Skeletal muscle tissue (tissue), 4 donors: ENCODE results near the gene MATK. TPM values are rescaled to one million over a fixed set of nuclear protein-coding genes. Genes with fewer than 3 reads are reported as not detected.
"Not testable (repeated sequence)": the region's sequence is repeated elsewhere in the genome, so short reads cannot be mapped to it uniquely, and the experiment has no call there.

Experiments used
- H3K27ac ChIP-seq: one replicate; pipeline ENCODE4 v1.7.0; 2013; ENCODE audit warnings: mild to moderate bottlenecking, low read depth, low read length, inconsistent platforms
- H3K27me3 ChIP-seq, 3 donors: one replicate each; pipeline ENCODE4 v1.7.0; 2013; ENCODE audit warnings: low read length in 3 of 3; ENCODE audit not compliant: control insufficient read depth in 3 of 3, insufficient read depth in 3 of 3
- H3K36me3 ChIP-seq, 3 donors: one replicate each; pipeline ENCODE4 v1.7.0; 2013; ENCODE audit warnings: low read length in 3 of 3; ENCODE audit not compliant: control insufficient read depth in 3 of 3, insufficient read depth in 3 of 3
- H3K4me1 ChIP-seq, 3 donors: one replicate each; pipeline ENCODE4 v1.7.0; 2013; ENCODE audit warnings: low read length in 3 of 3, mild to moderate bottlenecking in 3 of 3; ENCODE audit not compliant: control insufficient read depth in 3 of 3, insufficient read depth in 3 of 3
- H3K4me3 ChIP-seq, 3 donors: one replicate each; pipeline ENCODE4 v1.7.0; 2013; ENCODE audit warnings: low read length in 3 of 3
- H3K9ac ChIP-seq, 3 donors: one replicate each; pipeline ENCODE4 v1.7.0; 2013; ENCODE audit warnings: low read length in 3 of 3, mild to moderate bottlenecking in 3 of 3, moderate library complexity in 2 of 3, low read depth in 1 of 3
- H3K9me3 ChIP-seq, 3 donors: one replicate each; pipeline ENCODE4 v1.7.0; 2013; ENCODE audit warnings: low read length in 3 of 3; ENCODE audit not compliant: control insufficient read depth in 3 of 3
- total RNA-seq: library from RNA; depleted of rRNA; stranded (reverse); fragments of >200 nt; gene quantifications from one replicate; pipeline ENCODE4 v1.2.3, GENCODE V29; 2014
- donor health status: Osteomylitis.

MATK gene
- total RNA-seq, 1 donor from 2014 or later, result 0.52 TPM

- Histone ChIP-seq H3K4me1 (peaks cover 9 to 24% (median 13%) of the 10 kb centered on the region in 3 donors), H3K27ac (no peak overlapping the region), H3K36me3 (peaks cover 20 to 22% (median 22%) of the 10 kb centered on the region in 3 donors), H3K27me3 (no peaks in the 10 kb centered on the region), H3K9ac (no peak overlapping the region), H3K4me3 (no peak overlapping the region), H3K9me3 (no peaks in the 10 kb centered on the region)
These were observed 21.1 kb downstream of the MATK start for GRCh38 chr19:3765121-3765520.

GRCh38 chr19:3762501-3763459 lies 23.4 kb downstream of the MATK start, which contains the start of gene MRPL54:
Gene MRPL54, plus strand, starts transcription at chr19:3762682. Its CDS starts 19 bp downstream, at chr19:3762701.
- peaks cover 12 to 29% (median 23%) of the 10 kb centered on the region in 3 donors for H3K4me1 ChIP-seq
- H3K9me3 ChIP-seq, result no peaks in the 10 kb centered on the region
- H3K27me3 ChIP-seq, result no peaks in the 10 kb centered on the region
- peak within 1 kb of the TSS; percentile 99 for H3K27ac ChIP-seq
- peak within 1 kb of the TSS; percentile 98 to 100 (median 99) for H3K9ac ChIP-seq
- H3K36me3 ChIP-seq, result peaks cover 18 to 29% (median 23%) of the 10 kb centered on the region in 3 donors
- peak within 1 kb of the TSS; percentile 96 to 98 (median 97) for H3K4me3 ChIP-seq

DNA sequence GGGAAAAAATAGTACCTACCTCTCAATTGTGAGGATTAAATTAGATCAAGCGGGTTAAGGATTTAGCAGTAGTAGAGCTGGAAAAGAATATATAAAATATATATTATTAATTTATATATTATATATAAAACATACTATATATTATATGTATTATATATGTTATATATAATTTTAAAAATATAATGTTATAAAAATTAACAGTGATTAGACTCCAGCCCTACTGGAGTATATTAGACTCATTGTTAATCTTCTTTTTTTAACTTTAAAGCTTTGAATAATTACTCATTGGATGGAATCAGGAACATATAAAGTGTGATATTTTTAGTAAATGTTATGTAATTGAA lies 24.1 kb downstream of the MATK start:
- H3K4me3 ChIP-seq, result peak overlapping the region; percentile 96 to 98 (median 97)
- H3K4me1 ChIP-seq, result peaks cover 12 to 29% (median 23%) of the 10 kb centered on the region in 3 donors
- H3K27ac ChIP-seq, result peak overlapping the region; percentile 99
- peak overlapping the region in 2 of 3 donors; percentile 97 to 99 for H3K9ac ChIP-seq
- H3K36me3 ChIP-seq, result peaks cover 12 to 30% (median 23%) of the 10 kb centered on the region in 3 donors
- no peaks in the 10 kb centered on the region for H3K9me3 ChIP-seq
- no peaks in the 10 kb centered on the region for H3K27me3 ChIP-seq

DNA sequence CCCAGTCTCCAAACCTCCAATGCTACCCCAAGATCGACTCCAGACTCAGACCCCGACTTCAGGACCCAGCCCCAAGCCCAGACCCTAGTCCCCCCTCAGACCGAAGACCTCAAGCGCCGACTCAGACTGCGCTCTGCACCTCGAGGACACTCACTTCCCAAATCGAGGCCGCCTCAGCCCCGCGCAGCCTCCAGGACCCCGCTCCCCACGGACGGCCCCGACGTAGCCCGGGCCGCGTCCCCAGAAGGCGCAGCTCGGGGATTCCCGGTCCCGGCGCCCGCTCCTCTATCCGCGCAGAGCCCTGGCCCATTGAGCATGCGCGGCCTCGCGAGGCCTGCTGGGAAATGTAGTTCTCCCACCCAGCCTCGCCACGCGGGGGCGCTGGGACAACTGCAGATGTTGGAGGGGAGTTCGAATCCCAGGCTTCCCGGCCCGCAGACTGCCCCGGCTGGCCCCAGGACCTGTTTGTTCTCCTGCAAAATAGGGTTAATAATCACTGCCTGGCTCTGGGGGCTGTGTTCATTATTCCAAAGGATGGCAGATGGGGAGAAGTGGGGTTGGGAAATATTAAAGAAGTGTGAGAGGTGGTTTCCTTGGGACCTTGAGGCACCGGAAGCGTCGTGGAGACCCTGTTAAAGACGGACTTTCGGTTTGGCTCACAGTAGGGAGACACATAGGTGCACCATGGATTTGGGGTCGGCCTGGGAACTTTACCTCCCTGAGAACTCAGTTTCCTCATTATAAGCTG lies 24.6 kb downstream of the MATK start, which contains the start of gene APBA3:
TSS of gene APBA3 (minus strand) at position 311 of the 748 bp plus-strand sequence. CDS start 1,428 bp downstream, outside the sequence.
- Histone ChIP-seq H3K36me3 (peaks cover 7 to 25% (median 18%) of the 10 kb centered on the region in 3 donors), H3K9me3 (no peaks in the 10 kb centered on the region), H3K27me3 (no peaks in the 10 kb centered on the region), H3K4me1 (peaks cover 12 to 25% (median 23%) of the 10 kb centered on the region in 3 donors), H3K9ac (peak within 1 kb of the TSS; percentile 98 to 100 (median 99)), H3K27ac (peak within 1 kb of the TSS; percentile 99), H3K4me3 (peak within 1 kb of the TSS; percentile 96 to 98 (median 97))

GRCh38 chr19:3760871-3761361 lies 25.3 kb downstream of the MATK start:
- peak overlapping the region; percentile 96 to 98 (median 97) for H3K4me3 ChIP-seq
- H3K9me3 ChIP-seq, result no peaks in the 10 kb centered on the region
- H3K4me1 ChIP-seq, result peaks cover 12 to 24% (median 23%) of the 10 kb centered on the region in 3 donors
- H3K36me3 ChIP-seq, result peaks cover 4 to 22% (median 16%) of the 10 kb centered on the region in 3 donors
- peak overlapping the region; percentile 97 to 98 (median 98) for H3K9ac ChIP-seq
- no peaks in the 10 kb centered on the region for H3K27me3 ChIP-seq
- peak overlapping the region; percentile 83 for H3K27ac ChIP-seq

DNA sequence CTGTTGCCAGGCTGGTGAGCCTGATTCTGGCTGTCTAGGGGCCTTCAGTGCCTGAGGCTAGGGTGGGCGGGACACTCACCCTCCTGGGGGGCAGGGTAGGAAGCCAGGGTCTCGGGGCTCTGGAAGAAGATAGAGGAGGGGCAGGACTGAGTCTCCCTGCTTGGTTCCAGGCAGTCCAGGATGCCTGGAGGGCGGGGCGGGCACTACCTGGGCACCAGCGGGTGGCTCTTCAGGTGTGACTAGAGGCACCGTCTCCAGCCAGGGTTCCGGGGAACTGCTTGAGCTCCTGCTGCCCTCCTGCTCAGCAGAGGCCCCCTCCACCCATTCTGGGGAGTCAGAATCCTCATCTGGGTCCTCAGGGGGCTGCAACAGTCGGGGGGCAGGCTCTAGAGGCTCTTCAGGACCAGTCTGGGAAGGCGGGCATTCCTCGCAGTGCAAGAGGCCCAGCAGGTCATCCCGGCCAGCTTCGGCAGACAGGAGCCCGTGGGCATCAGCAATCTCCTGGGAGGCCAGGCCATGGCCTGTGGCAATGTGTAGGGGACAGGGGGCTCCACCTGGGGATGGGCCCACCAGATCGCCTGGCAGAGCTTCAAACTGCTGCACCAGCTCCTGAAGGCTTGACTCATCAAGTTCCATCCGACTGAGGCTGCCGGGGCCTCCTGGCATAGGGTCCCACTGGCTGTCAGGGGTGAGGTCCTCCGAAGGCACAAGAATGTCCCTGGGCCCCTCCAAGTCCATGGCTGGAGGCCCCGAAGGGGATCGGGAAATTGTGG lies 26.5 kb downstream of the MATK start:
- H3K27ac ChIP-seq, result no peak overlapping the region
- peak overlapping the region in 1 of 3 donors; percentile 16 for H3K9ac ChIP-seq

DNA sequence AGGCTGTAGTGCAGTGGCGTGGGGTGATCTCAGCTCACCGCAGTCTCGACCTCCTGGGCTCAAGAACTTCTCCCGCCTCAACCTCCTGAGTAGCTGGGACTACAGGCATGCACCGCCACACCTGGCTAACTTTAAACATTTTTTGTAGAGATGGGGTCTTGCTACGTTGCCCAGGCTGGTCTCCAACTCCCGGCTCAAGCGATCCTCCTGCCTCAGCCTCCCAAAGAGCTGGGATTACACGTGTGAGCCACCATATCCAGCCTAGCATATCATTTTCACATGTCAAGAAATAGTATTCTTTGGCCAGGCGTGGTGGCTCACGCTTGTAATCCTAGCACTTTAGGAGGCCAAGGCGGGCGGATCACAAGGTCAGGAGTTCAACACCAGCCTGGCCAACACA lies 27.9 kb downstream of the MATK start:
- H3K4me3 ChIP-seq, H3K9ac ChIP-seq, H3K9me3 ChIP-seq, H3K27me3 ChIP-seq, H3K27ac ChIP-seq: not testable (repeated sequence)
- H3K4me1 ChIP-seq, result peaks cover 12 to 23% (median 21%) of the 10 kb centered on the region in 3 donors
- H3K36me3 ChIP-seq, result peaks cover 2 to 20% (median 11%) of the 10 kb centered on the region in 3 donors

More for the DNA sequence above, 26.5 kb downstream of the MATK start:
- H3K36me3 ChIP-seq, result peaks cover 0 to 17% (median 11%) of the 10 kb centered on the region in 3 donors
- no peaks in the 10 kb centered on the region for H3K27me3 ChIP-seq
- H3K4me3 ChIP-seq, result no peak overlapping the region
- no peaks in the 10 kb centered on the region for H3K9me3 ChIP-seq
- H3K4me1 ChIP-seq, result peaks cover 12 to 24% (median 23%) of the 10 kb centered on the region in 3 donors

DNA sequence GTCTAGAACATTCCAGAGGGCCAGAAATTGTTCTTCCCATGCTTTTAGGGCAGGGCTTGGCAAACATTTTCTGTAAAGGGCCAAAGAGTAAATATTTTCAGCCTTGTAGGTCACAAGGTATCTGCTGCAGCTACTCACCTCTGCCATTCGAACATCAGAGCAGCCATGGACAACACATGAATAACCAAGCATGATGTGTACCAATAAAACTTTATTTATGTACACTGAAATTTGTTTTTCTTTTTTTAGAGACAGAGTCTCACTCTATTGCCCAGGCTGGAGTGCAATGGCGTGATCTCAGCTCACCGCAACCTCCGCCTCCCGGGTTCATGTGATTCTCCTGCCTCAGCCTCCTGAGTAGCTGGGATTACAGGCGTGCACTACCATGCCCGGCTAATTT lies 28.5 kb downstream of the MATK start:
- Histone ChIP-seq H3K36me3 (peaks cover 2 to 20% (median 11%) of the 10 kb centered on the region in 3 donors), H3K4me1 (peaks cover 12 to 23% (median 17%) of the 10 kb centered on the region in 3 donors)
- H3K9me3 ChIP-seq, H3K27ac ChIP-seq, H3K4me3 ChIP-seq, H3K9ac ChIP-seq, H3K27me3 ChIP-seq: not testable (repeated sequence)
